ENCODE data around the gene PYROXD2. TPM values are rescaled to one million over a fixed set of nuclear protein-coding genes. Genes with fewer than 3 reads are reported as not detected.

The PYROXD2 gene
- polyA plus RNA-seq, 1 donor from 2014 or later = 0.11 TPM

GRCh38 chr10:98370831-98371820 is 43.9 kb downstream of the PYROXD2 start:
- TF ChIP-seq MXI1 (conservative IDR thresholded peaks at IDR 0.05; ENCODE audit: poor library complexity, severe bottlenecking) (no peak), SMC3 (conservative IDR thresholded peaks at IDR 0.05; ENCODE audit: poor library complexity) (no peak), EP300 (conservative IDR thresholded peaks at IDR 0.05; ENCODE audit: poor library complexity, severe bottlenecking) (no peak), EZH2 (IDR thresholded peaks at IDR 0.05; ENCODE audit: borderline replicate concordance, insufficient read depth, low read length, poor library complexity, severe bottlenecking) (no peak), RAD21 (conservative IDR thresholded peaks at IDR 0.05) (no peak), POLR2AphosphoS5 (IDR thresholded peaks at IDR 0.05) (no peak), REST (IDR thresholded peaks at IDR 0.05; ENCODE audit: borderline replicate concordance) (no peak), TAF1 (IDR thresholded peaks at IDR 0.05; ENCODE audit: low read depth) (no peak), CTCF (IDR thresholded peaks at IDR 0.05; ENCODE audit: poor library complexity, severe bottlenecking) (no peak)
- no peak overlapping the region for H2AFZ ChIP-seq (ENCODE audit: low read depth, low read length)
- H3K4me3 ChIP-seq (ENCODE audit: low read length) = no peak overlapping the region
- H3F3A ChIP-seq (ENCODE audit: insufficient read depth, low read length, poor library complexity, severe bottlenecking) = no peaks in the 10 kb centered on the region
- no peak overlapping the region for H3K27ac ChIP-seq (ENCODE audit: low read length)
- H3K9me3 ChIP-seq (ENCODE audit: low read length) = no peaks in the 10 kb centered on the region
- no peaks in the 10 kb centered on the region for H3K9me2 ChIP-seq (ENCODE audit: insufficient read depth, low read length)
- no peak overlapping the region for H3K4me2 ChIP-seq (ENCODE audit: low read length)
- no peaks in the 10 kb centered on the region for H3K79me2 ChIP-seq (replicated peaks; ENCODE audit: insufficient read depth, low read length)
- no peaks in the 10 kb centered on the region for H3K36me3 ChIP-seq (ENCODE audit: insufficient read depth, low read length)
- H3K9ac ChIP-seq (ENCODE audit: low read length) = no peak overlapping the region
- H4K20me1 ChIP-seq (ENCODE audit: insufficient read depth) = no peaks in the 10 kb centered on the region
- H3K27me3 ChIP-seq (ENCODE audit: insufficient read depth, low read depth, low read length) = no peaks in the 10 kb centered on the region

GRCh38 chr10:98369801-98370200 is 45.2 kb downstream of the PYROXD2 start:
- TF ChIP-seq RAD21 (conservative IDR thresholded peaks at IDR 0.05) (no peak), EZH2 (IDR thresholded peaks at IDR 0.05; ENCODE audit: borderline replicate concordance, insufficient read depth, low read length, poor library complexity, severe bottlenecking) (no peak), EP300 (conservative IDR thresholded peaks at IDR 0.05; ENCODE audit: poor library complexity, severe bottlenecking) (no peak), CTCF (IDR thresholded peaks at IDR 0.05; ENCODE audit: poor library complexity, severe bottlenecking) (no peak), MXI1 (conservative IDR thresholded peaks at IDR 0.05; ENCODE audit: poor library complexity, severe bottlenecking) (no peak), SMC3 (conservative IDR thresholded peaks at IDR 0.05; ENCODE audit: poor library complexity) (no peak), TAF1 (IDR thresholded peaks at IDR 0.05; ENCODE audit: low read depth) (no peak), REST (IDR thresholded peaks at IDR 0.05; ENCODE audit: borderline replicate concordance) (no peak), POLR2AphosphoS5 (IDR thresholded peaks at IDR 0.05) (no peak)
- H3F3A ChIP-seq (ENCODE audit: insufficient read depth, low read length, poor library complexity, severe bottlenecking) = no peaks in the 10 kb centered on the region
- no peaks in the 10 kb centered on the region for H3K36me3 ChIP-seq (ENCODE audit: insufficient read depth, low read length)
- no peaks in the 10 kb centered on the region for H3K79me2 ChIP-seq (replicated peaks; ENCODE audit: insufficient read depth, low read length)
- H3K4me3 ChIP-seq (ENCODE audit: low read length) = no peak overlapping the region
- H3K9ac ChIP-seq (ENCODE audit: low read length) = no peak overlapping the region
- H3K27ac ChIP-seq (ENCODE audit: low read length) = no peak overlapping the region
- no peaks in the 10 kb centered on the region for H3K9me2 ChIP-seq (ENCODE audit: insufficient read depth, low read length)
- H2AFZ ChIP-seq (ENCODE audit: low read depth, low read length) = no peak overlapping the region
- H4K20me1 ChIP-seq (ENCODE audit: insufficient read depth) = no peaks in the 10 kb centered on the region
- H3K9me3 ChIP-seq (ENCODE audit: low read length) = no peaks in the 10 kb centered on the region
- no peaks in the 10 kb centered on the region for H3K27me3 ChIP-seq (ENCODE audit: insufficient read depth, low read depth, low read length)
- no peak overlapping the region for H3K4me2 ChIP-seq (ENCODE audit: low read length)

Measured in neural cell (in vitro differentiated cells).